Activated naive CD4-positive, alpha-beta T cell treated with anti-CD3 and anti-CD28 coated beads, Interleukin-2, amount 50 U/mL, for 72 hours (primary cell): ENCODE results near the gene SHROOM2. TPM values are rescaled to one million over a fixed set of nuclear protein-coding genes. Genes with fewer than 3 reads are reported as not detected.
A peak's percentile ranks its signal among the peaks of the same experiment; 100 is the strongest.
"Not testable (repeated sequence)": the region's sequence is repeated elsewhere in the genome, so short reads cannot be mapped to it uniquely, and the experiment has no call there.

Experiments used
- ATAC-seq, 2 donors: fragments of 150-1000 bp; cut with Tn5 transposase; 2 replicates each; pipeline ENCODE4 v1.10.0; 2021; ENCODE audit warnings: mild to moderate bottlenecking in 2 of 2, moderate library complexity in 2 of 2
- DNase-seq, 2 donors: peaks; one replicate each; pipeline ENCODE4 v3.0.0; 2021 to 2022; ENCODE audit warnings: low spot score in 2 of 2
- H3K27ac Mint-ChIP-seq, 2 donors: one replicate each; pipeline ENCODE4 v1.8.0; 2022; ENCODE audit warnings: mild to moderate bottlenecking in 2 of 2, mixed read lengths in 2 of 2
- H3K36me3 Mint-ChIP-seq, 2 donors: one replicate each; pipeline ENCODE4 v1.8.0; 2022; ENCODE audit warnings: mixed read lengths in 2 of 2
- H3K9me3 Mint-ChIP-seq, 2 donors: one replicate each; pipeline ENCODE4 v1.8.0; 2022; ENCODE audit warnings: mixed read lengths in 2 of 2
- total RNA-seq, 2 donors: library from RNA; stranded (reverse); gene quantifications; one replicate each; pipeline ENCODE4 v1.2.3, GENCODE V29; 2022

The SHROOM2 gene
- total RNA-seq, 2 donors from 2014 or later, result not detected

GRCh38 chrX:9811086-9811485, 24.9 kb downstream of the SHROOM2 start:
- ATAC-seq, H3K27ac Mint-ChIP-seq, H3K9me3 Mint-ChIP-seq, H3K36me3 Mint-ChIP-seq, DNase-seq: not testable (repeated sequence)

- ATAC-seq, result no peak
- Mint-ChIP-seq H3K9me3 (no peaks in the 10 kb centered on the region), H3K27ac (no peak overlapping the region), H3K36me3 (no peaks in the 10 kb centered on the region)
- DNase-seq, result no peak
Measured at GRCh38 chrX:9816084-9816700, 30.0 kb downstream of the SHROOM2 start.

DNA sequence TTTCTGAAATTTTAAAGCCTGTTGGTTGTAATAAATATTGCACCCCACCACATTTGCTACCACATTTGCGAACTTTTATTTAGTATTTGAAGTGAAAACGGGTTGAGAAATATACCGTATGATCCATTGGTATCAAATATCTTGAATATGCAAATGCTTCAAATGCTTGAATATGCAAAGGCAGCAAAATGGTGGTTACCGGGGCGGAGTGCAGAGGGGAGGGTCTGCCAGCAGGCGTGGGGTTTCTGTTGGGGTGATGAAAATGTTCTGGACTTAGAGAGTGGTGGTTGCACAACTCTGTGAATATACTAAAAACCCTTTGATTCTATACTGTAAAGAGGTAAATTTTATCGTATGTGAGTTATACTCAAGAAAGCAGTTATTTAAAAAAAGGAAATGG, 35.3 kb downstream of the SHROOM2 start:
- DNase-seq, result no peak
- Mint-ChIP-seq H3K27ac (no peak overlapping the region), H3K9me3 (no peaks in the 10 kb centered on the region), H3K36me3 (no peaks in the 10 kb centered on the region)
- no peak for ATAC-seq

GRCh38 chrX:9824554-9824953, 38.3 kb downstream of the SHROOM2 start:
- DNase-seq (no peak), ATAC-seq (no peak)
- Mint-ChIP-seq H3K27ac (no peak overlapping the region), H3K36me3 (no peaks in the 10 kb centered on the region), H3K9me3 (no peaks in the 10 kb centered on the region)

DNA sequence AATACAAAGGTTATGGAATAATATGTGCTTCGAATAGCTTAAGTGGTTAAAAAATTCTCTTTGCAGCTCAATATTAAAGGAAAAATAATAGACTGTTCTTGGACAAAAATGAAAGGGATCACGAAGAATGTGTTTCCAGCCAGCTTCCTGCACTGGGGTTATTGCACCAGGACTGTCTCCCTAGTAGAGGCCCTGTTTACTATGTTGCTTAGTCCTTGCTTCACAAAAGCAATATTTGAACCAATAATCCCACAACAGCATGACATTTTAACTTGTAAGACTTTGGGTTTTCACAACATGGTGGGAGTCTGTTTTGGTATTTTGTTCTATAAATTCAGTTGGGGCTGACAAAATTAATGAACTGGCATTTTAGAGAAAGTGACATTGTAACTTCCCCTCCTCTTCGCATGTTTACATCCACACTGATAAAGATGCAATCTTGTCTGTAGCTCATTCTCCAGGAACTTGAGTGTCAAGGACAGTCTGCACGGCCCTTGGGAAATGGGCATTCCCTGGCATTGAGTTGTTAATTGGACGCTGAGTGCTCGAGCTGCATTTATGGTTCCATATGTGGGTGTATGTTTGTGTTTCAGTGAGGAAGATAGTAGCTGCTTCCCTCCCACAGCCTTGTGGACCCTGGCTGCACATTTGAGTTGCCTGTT, 39.0 kb downstream of the SHROOM2 start:
- DNase-seq (no peak), ATAC-seq (no peak)
- H3K9me3 Mint-ChIP-seq, result no peaks in the 10 kb centered on the region
- no peaks in the 10 kb centered on the region for H3K36me3 Mint-ChIP-seq
- no peak overlapping the region for H3K27ac Mint-ChIP-seq

- H3K27ac Mint-ChIP-seq, result no peak overlapping the region
- ATAC-seq (no peak), DNase-seq (no peak)
- H3K9me3 Mint-ChIP-seq, result no peaks in the 10 kb centered on the region
- no peaks in the 10 kb centered on the region for H3K36me3 Mint-ChIP-seq
Measured at GRCh38 chrX:9825966-9826365, 39.7 kb downstream of the SHROOM2 start.

DNA sequence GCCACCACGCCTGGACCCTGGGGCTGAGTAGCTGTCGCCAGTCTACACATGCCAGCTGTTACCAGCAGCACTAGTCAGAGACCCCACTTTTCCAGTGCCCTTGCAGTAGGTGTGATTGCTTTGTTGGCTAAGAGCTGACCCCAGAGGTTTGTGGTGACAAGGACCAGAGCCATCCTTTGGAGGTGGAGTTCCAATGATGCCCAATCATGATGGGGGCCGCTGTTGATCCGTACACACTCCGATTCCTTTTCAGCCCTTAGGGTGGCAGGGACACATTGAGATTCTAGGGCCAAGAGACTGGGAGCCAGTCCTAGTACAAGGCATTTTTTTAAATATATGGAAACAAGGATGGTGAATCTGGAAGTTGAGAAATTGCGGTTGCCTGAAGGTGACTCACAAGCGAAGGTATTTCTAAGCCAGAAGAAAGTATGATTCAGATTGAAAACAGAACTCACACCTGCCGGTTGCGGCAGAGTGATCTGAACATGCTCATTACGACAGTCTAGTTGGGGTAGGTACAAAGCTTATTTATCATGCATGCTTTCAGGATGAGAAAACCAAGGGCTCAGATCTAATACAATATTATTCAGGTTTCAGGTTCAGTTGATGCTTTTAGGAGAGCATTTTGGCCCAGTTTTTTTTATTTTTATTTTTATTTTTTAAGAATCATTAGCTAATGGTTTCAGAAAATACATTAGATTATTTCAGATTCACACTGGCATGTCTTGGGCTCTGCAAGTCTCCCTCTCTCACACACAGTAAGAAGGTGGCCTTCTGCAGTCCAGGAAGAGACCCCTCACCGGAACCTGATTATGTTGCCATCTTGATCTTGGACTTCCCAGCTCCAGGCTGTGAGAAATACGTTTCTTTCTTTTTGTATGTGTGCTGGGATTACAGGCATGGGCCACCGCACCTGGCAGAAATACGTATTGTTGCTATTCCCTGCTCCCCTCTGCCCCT, 43.4 kb downstream of the SHROOM2 start:
- Mint-ChIP-seq H3K9me3 (no peaks in the 10 kb centered on the region), H3K36me3 (no peaks in the 10 kb centered on the region), H3K27ac (no peak overlapping the region)
- peak in 1 of 2 donors; percentile 21 for DNase-seq
- peak; percentile 89 to 96 for ATAC-seq

GRCh38 chrX:9832811-9833210, 46.6 kb downstream of the SHROOM2 start:
- no peak for DNase-seq
- H3K9me3 Mint-ChIP-seq, result no peaks in the 10 kb centered on the region
- ATAC-seq, result no peak
- no peak overlapping the region for H3K27ac Mint-ChIP-seq
- H3K36me3 Mint-ChIP-seq, result no peaks in the 10 kb centered on the region

DNA sequence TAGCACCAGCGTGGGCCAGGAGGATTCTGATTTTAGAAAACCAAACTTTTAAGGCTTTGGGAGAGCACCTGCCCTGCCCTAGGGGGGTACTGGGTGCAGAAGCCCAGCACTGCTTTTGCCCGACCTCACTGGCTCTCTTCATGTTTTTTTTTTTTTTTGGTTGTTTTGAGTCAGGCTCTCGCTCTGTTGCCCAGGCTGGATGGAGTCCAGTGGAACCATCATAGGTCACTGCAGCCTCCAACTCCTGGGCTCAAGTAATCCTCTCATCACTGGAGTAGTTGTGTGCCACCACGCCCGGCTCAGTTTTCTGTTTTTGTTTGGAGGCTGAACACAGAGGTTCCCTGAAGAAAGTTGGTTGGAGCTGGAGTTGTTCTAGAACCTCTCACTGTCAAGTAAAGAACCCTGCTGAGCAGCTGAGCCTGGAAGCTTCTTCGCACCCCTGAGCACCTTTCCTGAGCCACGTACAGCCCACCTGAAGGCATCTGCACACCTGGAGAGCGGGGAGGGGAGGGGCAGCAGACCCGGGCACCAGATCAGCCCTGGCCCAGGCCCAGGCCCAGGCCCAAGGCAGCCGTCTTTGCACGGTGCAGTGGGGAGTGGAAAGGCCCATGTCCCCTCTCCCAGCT, 49.5 kb downstream of the SHROOM2 start:
- H3K36me3 Mint-ChIP-seq, result no peaks in the 10 kb centered on the region
- H3K9me3 Mint-ChIP-seq, result no peaks in the 10 kb centered on the region
- H3K27ac Mint-ChIP-seq, result no peak overlapping the region
- ATAC-seq, result no peak
- DNase-seq, result no peak

DNA sequence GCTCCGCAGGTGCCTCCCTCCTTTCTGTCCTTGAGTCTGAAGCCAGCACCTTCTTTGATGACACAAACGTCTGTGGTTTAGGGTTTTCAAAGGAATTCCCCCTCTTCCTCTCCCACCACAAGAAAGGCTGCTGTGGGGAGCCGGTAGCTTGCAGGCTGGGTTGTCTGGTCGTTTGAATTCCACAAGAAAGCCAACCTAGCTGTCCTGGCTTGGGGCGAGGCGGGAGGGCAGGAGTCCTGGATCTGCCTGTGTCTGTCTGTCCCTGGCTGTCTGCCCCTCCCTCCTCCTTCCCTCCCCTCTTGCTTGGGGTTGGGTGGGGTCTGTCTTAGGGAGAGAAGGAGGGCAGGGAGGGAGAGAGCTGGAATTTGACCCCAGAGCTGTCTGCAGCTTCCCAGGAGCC, 56.3 kb downstream of the SHROOM2 start:
- H3K9me3 Mint-ChIP-seq, result no peaks in the 10 kb centered on the region
- no peaks in the 10 kb centered on the region for H3K36me3 Mint-ChIP-seq
- no peak for ATAC-seq
- DNase-seq, result no peak
- no peak overlapping the region for H3K27ac Mint-ChIP-seq

- no peak for ATAC-seq
- Mint-ChIP-seq H3K36me3 (no peaks in the 10 kb centered on the region), H3K9me3 (no peaks in the 10 kb centered on the region), H3K27ac (no peak overlapping the region)
- DNase-seq, result no peak
Measured at GRCh38 chrX:9844936-9845577, 58.8 kb downstream of the SHROOM2 start.

GRCh38 chrX:9845578-9845952, 59.3 kb downstream of the SHROOM2 start:
- Mint-ChIP-seq H3K27ac (no peak overlapping the region), H3K9me3 (no peaks in the 10 kb centered on the region), H3K36me3 (no peaks in the 10 kb centered on the region)
- DNase-seq (no peak), ATAC-seq (no peak)

DNA sequence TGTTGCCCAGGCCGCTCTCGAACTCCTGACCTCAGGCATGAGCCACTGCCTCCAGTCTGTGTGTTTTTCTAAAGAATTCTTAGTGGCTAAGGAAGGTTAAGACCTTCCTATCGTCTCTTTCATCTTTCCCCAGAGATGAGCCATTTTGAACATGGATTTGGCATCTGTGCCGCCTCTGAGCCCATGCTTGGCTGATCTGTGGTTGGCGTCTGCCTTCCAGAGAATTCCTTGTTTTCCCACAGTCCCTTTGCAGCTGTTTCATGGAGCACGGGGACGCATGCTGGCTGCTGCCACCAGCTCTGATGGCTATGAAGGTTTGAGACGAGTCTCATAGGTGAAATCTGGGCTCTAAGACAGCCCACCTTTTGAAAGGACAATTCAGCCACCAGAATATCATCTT, 60.4 kb downstream of the SHROOM2 start:
- H3K27ac Mint-ChIP-seq, result no peak overlapping the region
- no peaks in the 10 kb centered on the region for H3K9me3 Mint-ChIP-seq
- no peak for DNase-seq

GRCh38 chrX:9847071-9847470, 60.8 kb downstream of the SHROOM2 start:
- ATAC-seq (no peak), DNase-seq (no peak)
- Mint-ChIP-seq H3K36me3 (no peaks in the 10 kb centered on the region), H3K27ac (no peak overlapping the region), H3K9me3 (no peaks in the 10 kb centered on the region)

More for the DNA sequence above, 60.4 kb downstream of the SHROOM2 start:
- no peaks in the 10 kb centered on the region for H3K36me3 Mint-ChIP-seq
- ATAC-seq, result no peak

DNA sequence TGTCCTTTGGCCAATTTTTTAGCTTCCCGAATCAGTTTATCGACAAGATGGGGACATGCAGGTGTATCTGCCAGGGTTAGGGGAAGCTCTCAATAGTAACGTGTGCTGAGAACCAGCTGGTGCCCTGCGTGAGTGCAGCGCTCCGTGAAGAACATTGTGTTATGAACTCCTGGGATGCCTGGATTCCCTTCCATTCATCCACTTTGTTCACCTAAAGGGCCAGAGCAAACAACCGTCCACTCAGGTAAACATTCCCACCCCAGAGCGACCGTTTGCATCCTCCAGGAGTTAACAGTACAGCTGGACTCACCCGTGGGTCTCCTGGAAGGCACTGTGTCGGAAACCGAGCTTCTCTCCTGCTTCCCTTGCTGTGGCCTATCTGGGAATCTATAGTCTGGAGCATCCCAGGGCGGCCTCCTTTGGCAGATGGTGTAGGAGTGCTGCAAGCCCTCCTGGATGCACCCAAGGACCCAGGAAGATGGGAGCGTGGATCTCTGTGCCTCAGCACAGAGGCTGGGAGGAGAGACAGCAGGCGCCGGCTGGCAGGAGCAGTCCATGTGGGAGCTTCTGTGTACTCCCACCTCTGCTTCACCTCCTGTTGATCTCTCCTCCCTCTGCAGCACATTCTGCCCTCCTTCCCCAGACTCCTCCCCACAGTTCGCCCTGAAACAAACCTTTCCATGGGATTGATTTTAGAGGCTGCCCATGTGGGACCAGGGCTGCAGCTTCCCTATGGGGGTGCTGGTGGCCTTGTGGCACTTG, 62.7 kb downstream of the SHROOM2 start:
- ATAC-seq, result no peak
- no peak for DNase-seq
- Mint-ChIP-seq H3K36me3 (no peaks in the 10 kb centered on the region), H3K27ac (no peak overlapping the region), H3K9me3 (no peaks in the 10 kb centered on the region)

GRCh38 chrX:9851890-9852289, 65.7 kb downstream of the SHROOM2 start:
- no peak for ATAC-seq
- Mint-ChIP-seq H3K27ac (no peak overlapping the region), H3K36me3 (no peaks in the 10 kb centered on the region), H3K9me3 (no peaks in the 10 kb centered on the region)
- no peak for DNase-seq
